ENCODE data around the gene LAMA3.

Gene LAMA3

DNA sequence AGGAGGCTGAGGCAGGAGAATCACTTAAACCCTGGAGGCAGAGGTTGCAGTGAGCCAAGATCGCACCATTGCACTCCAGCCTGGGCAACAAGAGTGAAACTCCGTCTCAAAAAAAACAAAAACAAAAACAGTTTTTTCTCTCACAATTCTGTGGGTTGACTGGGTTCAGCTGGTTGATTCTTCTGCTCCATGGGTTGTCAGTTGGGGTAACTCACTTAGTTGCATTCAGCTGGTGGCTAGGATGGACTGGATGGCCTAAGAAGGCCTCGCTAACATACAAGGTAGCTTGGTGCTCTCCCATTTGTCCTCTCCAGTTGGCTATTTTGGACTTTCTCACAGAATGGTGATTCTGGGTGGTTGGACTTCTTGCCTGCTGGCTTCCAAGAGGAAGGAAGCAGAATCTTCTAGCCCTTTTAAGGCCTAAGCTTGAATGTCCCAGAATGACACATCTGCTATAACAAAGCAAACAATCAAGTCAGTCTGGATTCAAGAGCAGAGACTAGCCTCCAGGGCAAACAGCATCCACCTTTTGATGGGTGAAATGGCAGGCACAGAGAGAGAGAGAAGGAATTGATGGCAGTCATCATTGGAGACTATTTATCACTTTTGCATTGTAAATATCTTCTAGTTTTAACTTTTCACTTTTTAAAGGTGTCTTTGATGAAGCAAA is 17.9 kb downstream of the LAMA3 start:
- H3K79me2 ChIP-seq (ENCODE audit: insufficient read depth, low read length) = no peaks in the 10 kb centered on the region
- no peak overlapping the region for H3K9ac ChIP-seq (ENCODE audit: low read depth, low read length)
- peaks cover 4% of the 10 kb centered on the region; the same call in 1 of the 2 replicates for H3K4me1 ChIP-seq (ENCODE audit: insufficient read depth, low read length)
- no peak overlapping the region for H2AFZ ChIP-seq (ENCODE audit: low read depth, low read length)
- H3K27ac ChIP-seq (ENCODE audit: low read length) = no peak overlapping the region
- no peak for TF ChIP-seq EZH2 (IDR thresholded peaks at IDR 0.05; ENCODE audit: borderline replicate concordance, low read depth, low read length, severe bottlenecking)
- TF ChIP-seq, protein P1, sequence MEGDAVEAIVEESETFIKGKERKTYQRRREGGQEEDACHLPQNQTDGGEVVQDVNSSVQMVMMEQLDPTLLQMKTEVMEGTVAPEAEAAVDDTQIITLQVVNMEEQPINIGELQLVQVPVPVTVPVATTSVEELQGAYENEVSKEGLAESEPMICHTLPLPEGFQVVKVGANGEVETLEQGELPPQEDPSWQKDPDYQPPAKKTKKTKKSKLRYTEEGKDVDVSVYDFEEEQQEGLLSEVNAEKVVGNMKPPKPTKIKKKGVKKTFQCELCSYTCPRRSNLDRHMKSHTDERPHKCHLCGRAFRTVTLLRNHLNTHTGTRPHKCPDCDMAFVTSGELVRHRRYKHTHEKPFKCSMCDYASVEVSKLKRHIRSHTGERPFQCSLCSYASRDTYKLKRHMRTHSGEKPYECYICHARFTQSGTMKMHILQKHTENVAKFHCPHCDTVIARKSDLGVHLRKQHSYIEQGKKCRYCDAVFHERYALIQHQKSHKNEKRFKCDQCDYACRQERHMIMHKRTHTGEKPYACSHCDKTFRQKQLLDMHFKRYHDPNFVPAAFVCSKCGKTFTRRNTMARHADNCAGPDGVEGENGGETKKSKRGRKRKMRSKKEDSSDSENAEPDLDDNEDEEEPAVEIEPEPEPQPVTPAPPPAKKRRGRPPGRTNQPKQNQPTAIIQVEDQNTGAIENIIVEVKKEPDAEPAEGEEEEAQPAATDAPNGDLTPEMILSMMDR (IDR thresholded peaks at IDR 0.05; ENCODE audit: borderline replicate concordance, extremely low read depth, low read length, poor library complexity, severe bottlenecking) = no peak
- no peaks in the 10 kb centered on the region for H3K36me3 ChIP-seq (ENCODE audit: insufficient read depth, low read length)
- H3K4me3 ChIP-seq (ENCODE audit: low read depth in 1 of 2, low read length in 2 of 2) = no peak overlapping the region
- no peak for DNase-seq
- ATAC-seq (ENCODE audit: insufficient read depth, low read depth) = no peak
- H3K9me3 ChIP-seq (ENCODE audit: insufficient read depth, low read length, severe bottlenecking) = no peaks in the 10 kb centered on the region
- H3K27me3 ChIP-seq (ENCODE audit: insufficient read depth, low read length, poor library complexity) = peaks cover 5% of the 10 kb centered on the region
- H3K4me2 ChIP-seq (ENCODE audit: insufficient read depth, low read length) = no peak overlapping the region
- H4K20me1 ChIP-seq (ENCODE audit: insufficient read depth, low read length) = no peaks in the 10 kb centered on the region

DNA sequence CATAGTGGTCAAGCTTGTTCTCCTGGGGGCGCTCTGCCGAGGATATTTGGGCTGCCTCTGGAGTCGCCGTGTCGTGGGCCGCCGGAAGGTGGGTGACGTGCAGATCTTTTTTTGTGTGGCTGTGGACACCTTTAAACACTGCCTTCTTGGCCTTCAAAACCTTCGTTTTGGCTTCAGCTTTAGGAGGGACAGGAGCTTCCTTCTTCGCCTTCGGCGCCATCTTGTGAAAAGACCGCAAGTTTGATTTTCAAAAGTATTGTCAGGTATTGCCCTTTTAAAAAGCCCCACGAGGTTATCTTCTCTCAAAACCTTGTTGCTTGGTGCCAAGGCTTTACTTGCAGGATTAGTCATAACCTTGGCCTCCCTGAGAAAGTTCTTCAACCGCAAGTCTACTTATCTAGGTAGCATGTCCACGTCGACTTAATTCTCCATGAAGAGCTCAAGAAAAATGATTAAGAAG is 20.8 kb downstream of the LAMA3 start:
- DNase-seq (no peak), ATAC-seq (ENCODE audit: insufficient read depth, low read depth) (no peak)
- Histone ChIP-seq H3K4me3 (ENCODE audit: low read depth in 1 of 2, low read length in 2 of 2) (no peak overlapping the region), H3K79me2 (ENCODE audit: insufficient read depth, low read length) (no peaks in the 10 kb centered on the region), H3K9me3 (ENCODE audit: insufficient read depth, low read length, severe bottlenecking) (no peaks in the 10 kb centered on the region), H3K4me1 (ENCODE audit: insufficient read depth, low read length) (peaks cover 12% of the 10 kb centered on the region), H3K36me3 (ENCODE audit: insufficient read depth, low read length) (no peaks in the 10 kb centered on the region), H4K20me1 (ENCODE audit: insufficient read depth, low read length) (no peaks in the 10 kb centered on the region), H3K9ac (ENCODE audit: low read depth, low read length) (no peak overlapping the region), H3K27ac (ENCODE audit: low read length) (no peak overlapping the region), H3K27me3 (ENCODE audit: insufficient read depth, low read length, poor library complexity) (peaks cover 3% of the 10 kb centered on the region), H2AFZ (ENCODE audit: low read depth, low read length) (no peak overlapping the region), H3K4me2 (ENCODE audit: insufficient read depth, low read length) (no peak overlapping the region)
- no peak for TF ChIP-seq EZH2 (IDR thresholded peaks at IDR 0.05; ENCODE audit: borderline replicate concordance, low read depth, low read length, severe bottlenecking)
- TF ChIP-seq, protein P1 (IDR thresholded peaks at IDR 0.05; ENCODE audit: borderline replicate concordance, extremely low read depth, low read length, poor library complexity, severe bottlenecking) = no peak

DNA sequence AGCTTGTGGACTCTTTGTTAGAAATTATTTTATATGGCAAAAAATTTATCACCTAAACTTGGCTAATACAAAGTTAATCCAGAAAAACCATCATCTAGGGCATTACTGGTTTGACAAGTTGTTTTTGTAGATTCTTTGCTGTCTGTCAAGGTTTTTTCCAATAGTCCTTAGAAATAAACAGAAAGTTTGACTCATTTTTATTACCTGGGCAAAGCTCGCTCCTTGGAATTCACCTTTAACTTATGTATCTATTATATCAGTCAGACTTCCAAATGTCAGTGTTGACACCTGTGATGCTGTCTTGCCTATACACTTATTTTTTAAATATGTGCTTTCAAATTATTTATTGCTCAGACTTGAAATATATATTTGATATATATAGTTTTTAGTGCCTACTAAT is 21.7 kb downstream of the LAMA3 start:
- no peak overlapping the region for H3K4me2 ChIP-seq (ENCODE audit: insufficient read depth, low read length)
- TF ChIP-seq, protein P1 (IDR thresholded peaks at IDR 0.05; ENCODE audit: borderline replicate concordance, extremely low read depth, low read length, poor library complexity, severe bottlenecking) = no peak
- no peak for TF ChIP-seq EZH2 (IDR thresholded peaks at IDR 0.05; ENCODE audit: borderline replicate concordance, low read depth, low read length, severe bottlenecking)
- no peaks in the 10 kb centered on the region for H3K36me3 ChIP-seq (ENCODE audit: insufficient read depth, low read length)
- ATAC-seq (ENCODE audit: insufficient read depth, low read depth) (no peak), DNase-seq (no peak)
- peaks cover 12% of the 10 kb centered on the region for H3K4me1 ChIP-seq (ENCODE audit: insufficient read depth, low read length)
- H3K27me3 ChIP-seq (ENCODE audit: insufficient read depth, low read length, poor library complexity) = peaks cover 3% of the 10 kb centered on the region
- no peak overlapping the region for H3K4me3 ChIP-seq (ENCODE audit: low read depth in 1 of 2, low read length in 2 of 2)
- H3K9ac ChIP-seq (ENCODE audit: low read depth, low read length) = no peak overlapping the region
- H3K9me3 ChIP-seq (ENCODE audit: insufficient read depth, low read length, severe bottlenecking) = no peaks in the 10 kb centered on the region
- no peak overlapping the region for H2AFZ ChIP-seq (ENCODE audit: low read depth, low read length)
- no peaks in the 10 kb centered on the region for H3K79me2 ChIP-seq (ENCODE audit: insufficient read depth, low read length)
- H3K27ac ChIP-seq (ENCODE audit: low read length) = no peak overlapping the region
- H4K20me1 ChIP-seq (ENCODE audit: insufficient read depth, low read length) = no peaks in the 10 kb centered on the region

Data from DND-41 (cell line).